ENCODE data around the gene PRR29. TPM values are rescaled to one million over a fixed set of nuclear protein-coding genes. Genes with fewer than 3 reads are reported as not detected.

Gene PRR29
- total and polyA plus RNA-seq, 2 donors = 0.28 to 0.43 TPM

DNA sequence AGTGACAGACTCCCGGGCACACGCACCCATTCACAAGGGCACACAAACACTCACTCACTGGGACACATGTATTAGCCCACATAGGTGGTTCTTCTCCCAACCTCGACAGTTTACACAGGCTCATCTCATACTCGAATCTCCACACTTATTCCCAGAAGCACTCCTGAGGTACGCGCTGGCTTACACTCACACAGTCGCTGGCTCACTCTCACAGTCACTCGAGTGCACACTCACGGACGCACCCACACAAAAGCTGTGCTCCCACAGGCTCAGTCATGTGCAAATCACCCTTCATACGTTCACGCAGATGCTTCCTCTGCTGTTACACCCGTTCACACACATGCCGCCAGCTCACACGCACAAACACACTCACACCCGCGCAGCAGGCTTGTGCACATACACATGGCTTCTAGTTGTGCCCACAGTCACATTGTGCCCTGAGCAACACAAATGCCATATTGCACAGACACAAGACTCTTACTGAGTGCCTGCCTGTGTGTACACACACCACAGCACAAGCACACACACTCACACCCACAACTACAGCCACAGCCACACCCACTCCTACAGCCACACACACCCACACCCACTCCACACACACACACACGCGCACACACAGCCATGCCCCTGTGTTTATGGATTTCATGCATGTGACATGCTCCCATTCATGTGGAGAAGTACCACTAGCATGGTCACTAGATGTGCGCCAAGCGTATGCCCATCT, 8.4 kb upstream of the PRR29 start:
- no peak overlapping the region for H3K27ac ChIP-seq (ENCODE audit: low read depth in 1 of 2, low read length in 1 of 2)
- DNase-seq (ENCODE audit: low read depth in 6 of 9, low spot score in 9 of 9) = no peak
- peaks cover 4 to 16% of the 10 kb centered on the region in 2 donors for H3K4me1 ChIP-seq (ENCODE audit: control insufficient read depth in 2 of 2, insufficient read depth in 2 of 2, low read length in 2 of 2)
- no peaks in the 10 kb centered on the region for H3K36me3 ChIP-seq (ENCODE audit: control insufficient read depth in 2 of 2, insufficient read depth in 2 of 2, low read length in 1 of 2)
- WGBS = 93% methylated on average over 21 of the region's 21 CpGs
- H3K9me3 ChIP-seq (ENCODE audit: control insufficient read depth in 2 of 2, insufficient read depth in 1 of 2, low read length in 1 of 2) = no peaks in the 10 kb centered on the region
- H3K27me3 ChIP-seq (ENCODE audit: control insufficient read depth in 2 of 2, insufficient read depth in 1 of 2, low read length in 1 of 2) = peaks cover 0 to 18% of the 10 kb centered on the region in 2 donors
- H3K4me3 ChIP-seq (ENCODE audit: low read length in 2 of 2) = no peak overlapping the region

DNA sequence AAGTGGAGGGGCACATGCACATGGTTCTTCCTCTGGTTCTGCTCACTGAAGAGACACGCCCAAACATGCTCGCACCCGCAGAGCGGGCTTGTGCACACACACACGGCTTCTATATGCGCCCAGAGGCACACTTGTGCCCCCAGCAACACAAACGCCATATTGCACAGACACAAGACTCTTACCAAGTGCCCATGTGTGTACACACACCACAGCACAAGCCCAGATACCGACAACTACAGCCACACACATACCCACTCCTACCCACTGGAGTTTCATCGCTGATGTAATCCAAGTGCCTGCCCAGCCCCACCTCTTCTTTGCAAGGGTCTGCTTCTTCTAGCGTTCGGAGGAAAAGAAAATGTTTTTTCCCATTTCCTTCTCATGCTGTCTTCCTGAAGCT, 6.5 kb upstream of the PRR29 start:
- WGBS = 93% methylated on average over 11 of the region's 11 CpGs
- H3K4me1 ChIP-seq (ENCODE audit: control insufficient read depth in 2 of 2, insufficient read depth in 2 of 2, low read length in 2 of 2) = peaks cover 0 to 10% of the 10 kb centered on the region in 2 donors
- H3K9me3 ChIP-seq (ENCODE audit: control insufficient read depth in 2 of 2, insufficient read depth in 1 of 2, low read length in 1 of 2) = no peaks in the 10 kb centered on the region
- DNase-seq (ENCODE audit: low read depth in 6 of 9, low spot score in 9 of 9) = no peak
- H3K27ac ChIP-seq (ENCODE audit: low read depth in 1 of 2, low read length in 1 of 2) = no peak overlapping the region
- peaks cover 0 to 19% of the 10 kb centered on the region in 2 donors for H3K27me3 ChIP-seq (ENCODE audit: control insufficient read depth in 2 of 2, insufficient read depth in 1 of 2, low read length in 1 of 2)
- no peak overlapping the region for H3K4me3 ChIP-seq (ENCODE audit: low read length in 2 of 2)
- H3K36me3 ChIP-seq (ENCODE audit: control insufficient read depth in 2 of 2, insufficient read depth in 2 of 2, low read length in 1 of 2) = no peaks in the 10 kb centered on the region

DNA sequence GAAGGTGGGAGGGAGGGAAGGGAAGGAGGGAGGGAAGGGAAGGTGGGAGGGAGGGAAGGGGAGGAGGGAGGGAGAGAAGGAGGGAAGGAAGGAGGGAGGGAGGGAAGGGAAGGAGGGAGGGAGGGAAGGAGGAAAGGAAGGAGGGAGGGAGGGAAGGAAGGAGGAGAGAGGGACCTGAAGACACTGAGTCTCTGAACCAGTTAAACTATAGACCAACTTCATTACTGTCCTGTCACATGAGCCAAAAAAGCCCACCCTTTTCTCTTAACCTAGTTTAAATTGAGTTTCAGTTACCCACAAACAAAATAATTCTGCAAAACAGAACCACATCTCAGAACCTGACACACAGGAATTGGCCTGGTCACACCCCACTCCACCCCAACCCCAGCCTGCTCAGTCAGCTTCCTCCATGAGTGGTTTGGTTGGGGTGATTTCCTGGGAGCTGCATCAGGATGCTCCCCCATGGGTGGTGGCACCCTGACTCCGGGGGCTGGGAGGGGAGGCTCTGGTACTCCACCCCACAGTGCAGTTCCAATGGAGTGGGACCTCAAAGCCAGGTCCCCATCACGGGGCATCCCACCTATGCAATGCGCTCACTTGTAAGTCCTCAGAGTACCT, 4.7 kb upstream of the PRR29 start:
- Histone ChIP-seq H3K4me3 (ENCODE audit: low read length in 2 of 2) (no peak overlapping the region), H3K27me3 (ENCODE audit: control insufficient read depth in 2 of 2, insufficient read depth in 1 of 2, low read length in 1 of 2) (peaks cover 0 to 36% of the 10 kb centered on the region in 2 donors), H3K36me3 (ENCODE audit: control insufficient read depth in 2 of 2, insufficient read depth in 2 of 2, low read length in 1 of 2) (no peaks in the 10 kb centered on the region), H3K9me3 (ENCODE audit: control insufficient read depth in 2 of 2, insufficient read depth in 1 of 2, low read length in 1 of 2) (no peaks in the 10 kb centered on the region), H3K27ac (ENCODE audit: low read depth in 1 of 2, low read length in 1 of 2) (no peak overlapping the region), H3K4me1 (ENCODE audit: control insufficient read depth in 2 of 2, insufficient read depth in 2 of 2, low read length in 2 of 2) (peaks cover 6 to 23% of the 10 kb centered on the region in 2 donors)
- 84% methylated on average over 3 of the region's 3 CpGs for WGBS
- DNase-seq (ENCODE audit: low read depth in 6 of 9, low spot score in 9 of 9) = no peak

DNA sequence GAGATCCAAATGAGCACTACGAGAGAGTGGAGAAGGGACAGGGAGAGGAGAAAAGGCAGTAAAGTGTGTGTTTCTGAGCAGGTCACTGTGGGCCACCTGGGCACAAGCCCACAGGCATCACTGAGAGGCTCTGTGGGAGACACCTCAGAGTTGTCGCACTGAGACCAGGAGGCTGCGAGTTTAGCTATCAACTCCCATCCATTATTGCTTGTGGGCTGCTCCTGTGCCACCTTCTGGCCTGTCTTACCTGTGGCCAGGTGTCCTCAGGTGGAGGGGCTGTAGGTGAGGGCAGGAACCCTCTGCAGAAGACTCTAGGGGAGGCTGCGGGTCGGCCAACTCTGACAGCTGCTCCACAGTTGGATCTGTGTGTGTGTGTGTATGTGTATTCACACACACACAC, 2.5 kb upstream of the PRR29 start:
- H3K9me3 ChIP-seq (ENCODE audit: control insufficient read depth in 2 of 2, insufficient read depth in 1 of 2, low read length in 1 of 2) = no peaks in the 10 kb centered on the region
- H3K36me3 ChIP-seq (ENCODE audit: control insufficient read depth in 2 of 2, insufficient read depth in 2 of 2, low read length in 1 of 2) = no peaks in the 10 kb centered on the region
- H3K4me3 ChIP-seq (ENCODE audit: low read length in 2 of 2) = no peak overlapping the region
- H3K4me1 ChIP-seq (ENCODE audit: control insufficient read depth in 2 of 2, insufficient read depth in 2 of 2, low read length in 2 of 2) = peaks cover 12 to 26% of the 10 kb centered on the region in 2 donors
- 97% methylated on average over 5 of the region's 5 CpGs for WGBS
- H3K27me3 ChIP-seq (ENCODE audit: control insufficient read depth in 2 of 2, insufficient read depth in 1 of 2, low read length in 1 of 2) = peaks cover 0 to 44% of the 10 kb centered on the region in 2 donors
- no peak for DNase-seq (ENCODE audit: low read depth in 6 of 9, low spot score in 9 of 9)
- H3K27ac ChIP-seq (ENCODE audit: low read depth in 1 of 2, low read length in 1 of 2) = no peak overlapping the region

DNA sequence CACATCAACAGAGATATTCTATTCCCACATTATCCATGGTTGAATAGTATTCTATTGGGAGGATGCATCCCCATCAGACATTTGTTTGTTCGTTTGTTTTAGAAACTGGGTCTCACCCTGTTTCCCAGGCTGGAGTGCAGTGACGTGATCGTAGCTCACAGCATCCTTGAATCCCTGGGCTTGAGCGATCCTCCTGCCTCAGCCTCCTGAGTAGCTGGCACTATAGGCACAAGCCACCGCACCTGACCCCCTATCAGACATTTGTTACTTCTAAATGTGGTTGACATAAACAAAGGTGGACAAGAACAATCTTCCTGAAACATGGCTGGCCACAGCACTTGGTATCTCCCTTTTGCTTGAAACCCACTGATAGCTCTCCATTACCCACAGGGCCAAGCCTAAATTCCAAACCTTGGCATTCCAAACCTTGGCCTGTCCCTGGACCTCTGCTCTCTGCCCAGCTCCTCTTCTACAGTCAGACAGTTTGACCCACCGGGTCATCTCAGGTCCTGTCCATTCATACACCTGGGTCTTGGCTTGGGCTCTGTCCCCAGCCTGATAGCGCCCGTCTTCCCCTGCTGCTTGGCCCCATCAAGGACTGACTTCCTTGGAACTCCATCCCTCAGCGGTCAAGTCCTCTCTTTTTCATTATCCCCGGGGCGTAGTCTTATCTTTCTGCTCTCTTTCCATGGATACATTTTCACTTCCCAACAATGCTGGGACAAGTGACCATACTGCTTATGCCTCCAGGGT, 1.5 kb upstream of the PRR29 start:
- H3K4me3 ChIP-seq (ENCODE audit: low read length in 2 of 2) = no peak overlapping the region
- WGBS = 99% methylated on average over 11 of the region's 11 CpGs
- H3K36me3 ChIP-seq (ENCODE audit: control insufficient read depth in 2 of 2, insufficient read depth in 2 of 2, low read length in 1 of 2) = no peaks in the 10 kb centered on the region
- H3K9me3 ChIP-seq (ENCODE audit: control insufficient read depth in 2 of 2, insufficient read depth in 1 of 2, low read length in 1 of 2) = no peaks in the 10 kb centered on the region
- peaks cover 0 to 40% of the 10 kb centered on the region in 2 donors for H3K27me3 ChIP-seq (ENCODE audit: control insufficient read depth in 2 of 2, insufficient read depth in 1 of 2, low read length in 1 of 2)
- peaks cover 12 to 23% of the 10 kb centered on the region in 2 donors for H3K4me1 ChIP-seq (ENCODE audit: control insufficient read depth in 2 of 2, insufficient read depth in 2 of 2, low read length in 2 of 2)
- DNase-seq (ENCODE audit: low read depth in 6 of 9, low spot score in 9 of 9) = no peak
- no peak overlapping the region for H3K27ac ChIP-seq (ENCODE audit: low read depth in 1 of 2, low read length in 1 of 2)

DNA sequence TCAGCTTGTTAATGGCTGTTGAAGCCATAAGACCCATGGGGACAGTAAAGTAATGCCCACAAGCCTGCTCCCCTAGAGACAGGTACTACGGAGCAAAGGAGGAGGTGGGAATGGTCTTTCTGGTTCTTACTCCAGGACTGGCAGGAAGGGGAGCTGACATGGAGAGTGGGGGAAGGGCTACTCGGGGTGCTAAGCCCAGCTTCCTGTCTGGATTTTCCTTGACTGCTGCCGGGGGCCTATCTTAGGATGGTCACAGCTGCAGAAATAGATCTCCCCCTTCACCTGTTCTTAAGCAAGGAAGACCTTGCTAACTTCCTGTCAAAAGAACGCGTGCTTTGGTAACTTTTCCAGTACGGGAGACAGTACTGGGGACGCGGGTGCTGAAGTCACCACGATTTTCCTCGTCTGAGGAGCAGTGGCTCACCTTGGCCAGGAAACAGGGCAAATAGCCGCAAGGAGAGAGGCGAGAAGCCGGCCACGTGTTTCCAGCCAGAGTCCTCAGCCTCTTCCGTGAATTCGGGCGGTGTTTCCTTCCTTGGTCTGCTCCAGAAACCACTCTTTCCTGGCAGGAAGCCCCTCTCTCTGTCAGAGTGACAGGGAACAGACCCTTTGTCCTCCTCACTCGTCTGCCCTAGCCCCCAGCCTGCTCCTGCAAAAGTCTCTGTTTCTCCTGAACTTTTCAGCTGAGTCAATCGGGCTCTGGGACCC, 656 bp upstream of the PRR29 start:
- Histone ChIP-seq H3K27me3 (ENCODE audit: control insufficient read depth in 2 of 2, insufficient read depth in 1 of 2, low read length in 1 of 2) (peaks cover 0 to 32% of the 10 kb centered on the region in 2 donors), H3K27ac (ENCODE audit: low read depth in 1 of 2, low read length in 1 of 2) (no peak overlapping the region), H3K36me3 (ENCODE audit: control insufficient read depth in 2 of 2, insufficient read depth in 2 of 2, low read length in 1 of 2) (peaks cover 3 to 4% of the 10 kb centered on the region in 2 donors), H3K9me3 (ENCODE audit: control insufficient read depth in 2 of 2, insufficient read depth in 1 of 2, low read length in 1 of 2) (no peaks in the 10 kb centered on the region), H3K4me3 (ENCODE audit: low read length in 2 of 2) (peak overlapping the region in 1 of 2 donors; percentile 62), H3K4me1 (ENCODE audit: control insufficient read depth in 2 of 2, insufficient read depth in 2 of 2, low read length in 2 of 2) (peaks cover 12 to 23% of the 10 kb centered on the region in 2 donors)
- WGBS = 38% methylated on average over 19 of the region's 19 CpGs
- DNase-seq (ENCODE audit: low read depth in 6 of 9, low spot score in 9 of 9) = no peak

DNA sequence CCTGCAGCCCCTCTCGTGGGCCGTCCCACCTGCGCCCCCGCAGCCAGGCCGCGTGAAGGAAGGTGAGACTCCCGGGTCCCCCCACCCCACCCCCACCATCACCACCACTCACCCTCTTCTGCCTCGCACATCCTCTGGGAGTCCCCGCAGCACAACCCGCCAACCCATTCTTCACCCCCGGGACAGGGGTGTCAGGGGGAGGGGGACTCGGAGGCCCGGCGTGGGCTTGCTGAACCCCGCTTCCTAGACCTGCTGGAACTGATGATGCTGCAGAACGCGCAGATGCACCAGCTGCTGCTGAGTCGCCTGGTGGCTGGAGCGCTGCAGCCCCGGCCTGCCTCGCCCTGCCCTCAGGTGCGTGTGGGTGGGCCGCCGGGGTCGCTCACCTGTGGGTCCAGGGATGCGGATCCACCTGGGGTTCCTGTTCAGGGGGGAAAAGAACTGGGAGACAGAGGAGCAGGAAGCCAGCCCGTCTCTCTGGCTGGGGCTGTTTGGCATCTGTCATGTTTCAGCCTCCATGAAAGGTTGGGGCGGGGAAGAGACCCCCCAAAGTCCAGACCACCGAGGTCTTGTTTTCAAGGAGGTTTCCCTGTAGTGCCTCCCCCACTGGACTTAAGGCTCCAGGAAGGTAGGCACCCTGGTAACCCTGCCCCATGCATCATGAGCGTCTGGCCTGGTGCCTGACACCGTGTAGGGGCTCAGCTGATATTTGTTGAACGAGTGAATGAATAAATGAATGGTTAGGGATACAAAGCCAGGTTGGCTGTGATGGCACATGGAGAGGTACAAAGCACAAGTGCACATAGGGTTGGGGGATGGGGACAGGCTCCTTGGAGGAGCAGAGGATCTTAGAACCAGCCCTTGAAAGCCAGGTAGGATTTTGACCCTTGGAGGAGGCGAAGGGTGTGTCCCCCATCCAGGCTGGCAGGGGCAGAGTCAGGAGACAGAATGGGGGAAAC, 849 bp downstream of the PRR29 start:
- Histone ChIP-seq H3K27me3 (ENCODE audit: control insufficient read depth in 2 of 2, insufficient read depth in 1 of 2, low read length in 1 of 2) (peaks cover 0 to 28% of the 10 kb centered on the region in 2 donors), H3K4me3 (ENCODE audit: low read length in 2 of 2) (peak overlapping the region; percentile 56 to 62), H3K9me3 (ENCODE audit: control insufficient read depth in 2 of 2, insufficient read depth in 1 of 2, low read length in 1 of 2) (no peaks in the 10 kb centered on the region), H3K27ac (ENCODE audit: low read depth in 1 of 2, low read length in 1 of 2) (no peak overlapping the region), H3K4me1 (ENCODE audit: control insufficient read depth in 2 of 2, insufficient read depth in 2 of 2, low read length in 2 of 2) (peaks cover 12 to 23% of the 10 kb centered on the region in 2 donors), H3K36me3 (ENCODE audit: control insufficient read depth in 2 of 2, insufficient read depth in 2 of 2, low read length in 1 of 2) (peaks cover 15 to 18% of the 10 kb centered on the region in 2 donors)
- 17% methylated on average over 33 of the region's 33 CpGs for WGBS
- DNase-seq (ENCODE audit: low read depth in 6 of 9, low spot score in 9 of 9) = peak in 2 of 9 donors; percentile 21 to 30
